Stimulated activated CD8-positive, alpha-beta memory T cell treated with anti-CD3 and anti-CD28 coated beads, Interleukin-15, amount 100 ng/mL, for 24 hours (primary cell): ENCODE measurements around the gene ANKRD33.

Experiments
- DNase-seq: peaks from one replicate; pipeline ENCODE4 v3.0.0-alpha.2; 2020; ENCODE audit warnings: low read depth

ANKRD33 gene

DNA sequence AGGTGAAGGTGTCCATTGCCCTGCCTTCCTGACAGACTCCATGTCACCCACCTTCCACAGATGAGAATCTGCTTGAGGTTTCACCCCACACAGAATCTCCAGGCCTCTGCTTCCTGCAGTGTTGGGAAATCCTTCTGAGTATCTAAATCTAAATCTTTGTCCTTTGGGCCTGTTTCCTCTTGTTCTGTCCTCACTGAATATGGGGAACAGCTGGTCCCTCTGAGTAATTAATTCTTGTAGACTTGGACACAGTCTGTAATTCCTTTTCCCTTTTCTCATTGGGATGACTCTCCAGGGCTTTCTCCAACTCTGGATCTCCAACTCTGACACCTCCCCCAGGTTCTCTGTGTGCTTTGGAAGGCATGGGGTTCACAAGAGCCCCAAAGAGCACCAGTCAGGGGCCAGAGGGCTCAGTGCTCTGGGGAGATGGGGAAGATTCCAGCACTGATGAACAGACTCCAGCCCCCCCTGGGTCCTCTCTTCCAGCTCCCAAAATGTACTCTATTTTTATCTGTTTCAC is 17.1 kb downstream of the ANKRD33 start:
- DNase-seq, result no peak

DNA sequence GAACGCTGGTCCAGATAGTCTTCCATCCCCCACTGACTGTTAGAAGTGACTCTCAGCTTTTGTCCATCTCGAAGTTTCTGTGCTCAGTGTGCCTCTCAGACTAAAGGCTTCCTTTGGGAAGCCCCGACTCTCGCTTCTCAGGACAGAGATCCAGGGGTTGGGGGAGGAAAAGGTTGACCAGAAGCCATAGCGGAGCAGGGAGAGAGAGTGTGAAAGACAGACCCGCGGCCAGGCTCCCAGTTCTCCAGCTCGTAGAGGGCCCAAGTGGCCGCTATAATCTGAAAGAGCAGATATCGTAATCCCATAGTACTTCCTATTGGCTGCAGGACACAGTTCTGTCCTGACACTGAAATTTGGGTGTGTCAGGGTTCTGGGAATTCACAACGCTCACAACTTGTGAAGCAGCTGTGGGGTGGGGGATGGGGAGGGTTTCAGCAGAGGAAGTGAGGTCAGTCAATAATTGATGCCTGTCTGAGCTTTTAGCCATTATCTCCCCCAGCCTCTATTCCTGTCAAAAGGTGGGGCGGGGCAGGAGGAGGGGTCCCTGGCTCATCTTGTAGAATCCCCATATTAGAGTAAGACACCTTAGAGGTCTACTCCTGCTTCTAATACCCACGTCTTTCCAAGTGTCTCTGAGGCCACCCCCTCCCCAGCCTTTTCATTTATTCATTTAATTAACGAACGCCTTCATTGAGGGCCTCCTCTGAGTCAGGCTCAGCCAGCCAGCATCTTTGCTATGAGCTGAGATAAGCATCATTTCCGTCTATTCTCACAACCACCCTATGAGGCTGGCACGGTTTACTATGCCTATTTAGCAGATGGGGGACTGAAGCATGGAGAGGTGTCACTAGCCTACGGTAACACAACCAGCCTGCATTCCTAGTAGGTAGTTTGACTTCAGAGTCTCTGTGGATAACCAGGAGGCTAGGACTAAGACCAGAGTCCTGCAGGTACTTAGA is 17.8 kb downstream of the ANKRD33 start:
- DNase-seq, result no peak

DNA sequence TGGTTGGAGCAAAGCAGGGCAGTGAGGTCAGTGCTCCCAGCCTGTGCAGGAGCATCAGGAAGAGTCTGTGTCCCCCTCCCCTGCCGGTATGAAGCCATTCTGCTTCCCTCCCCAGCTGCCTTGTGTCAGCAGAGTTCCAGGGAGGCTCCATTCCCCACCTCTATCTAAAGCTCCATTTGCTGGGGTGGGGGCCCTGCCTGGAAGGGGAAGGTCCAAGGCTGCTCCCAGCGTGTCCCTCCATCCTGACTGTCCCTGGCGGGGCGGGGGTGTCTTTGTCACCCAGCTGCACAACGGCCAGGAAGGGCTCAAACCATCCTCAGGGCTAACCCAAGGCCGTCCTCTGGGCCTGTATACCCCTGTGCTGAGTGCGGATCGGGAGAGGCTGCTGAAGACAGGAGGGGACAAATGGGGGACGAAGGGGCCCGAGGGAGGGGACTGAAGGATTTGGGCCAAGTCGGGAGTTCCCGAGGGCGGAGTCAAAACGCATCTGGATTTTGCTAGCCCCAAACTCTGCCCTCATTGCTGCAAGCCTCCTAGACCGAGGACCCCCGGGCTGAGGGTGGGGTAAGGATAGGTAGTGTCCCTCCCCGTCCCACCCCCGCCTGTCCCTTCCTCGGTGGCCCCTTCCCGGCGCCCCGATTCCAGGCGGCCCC is 18.7 kb downstream of the ANKRD33 start:
- DNase-seq, result no peak

DNA sequence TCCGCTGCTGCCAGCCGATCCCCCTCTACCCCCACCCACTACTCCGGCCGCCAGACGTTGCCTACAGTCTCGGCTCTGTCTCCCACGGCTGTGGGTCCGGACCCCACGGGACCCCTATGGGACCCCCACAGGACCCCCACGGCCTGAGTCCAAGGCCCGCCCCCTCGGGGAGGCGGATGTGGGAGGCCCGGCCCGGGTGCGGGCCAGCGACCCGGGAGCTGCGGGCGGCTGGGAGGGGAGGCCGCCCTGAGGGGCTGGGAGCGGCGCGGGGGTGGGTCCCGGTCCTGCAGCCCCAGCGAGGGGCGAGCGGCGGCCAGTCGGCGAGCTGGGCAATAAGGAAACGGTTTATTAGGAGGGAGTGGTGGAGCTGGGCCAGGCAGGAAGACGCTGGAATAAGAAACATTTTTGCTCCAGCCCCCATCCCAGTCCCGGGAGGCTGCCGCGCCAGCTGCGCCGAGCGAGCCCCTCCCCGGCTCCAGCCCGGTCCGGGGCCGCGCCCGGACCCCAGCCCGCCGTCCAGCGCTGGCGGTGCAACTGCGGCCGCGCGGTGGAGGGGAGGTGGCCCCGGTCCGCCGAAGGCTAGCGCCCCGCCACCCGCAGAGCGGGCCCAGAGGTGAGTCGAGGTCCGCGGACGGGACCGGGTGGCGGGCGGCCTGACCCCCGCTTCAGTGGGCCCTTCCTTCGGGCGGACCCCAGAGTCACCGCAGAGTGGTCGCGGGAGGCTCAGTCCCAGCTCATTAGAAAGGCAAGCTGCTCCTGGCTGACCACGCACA is 19.4 kb downstream of the ANKRD33 start, which contains the start of gene ACVRL1:
Gene ACVRL1 (plus strand): TSS at position 422 of the 773 bp plus-strand sequence. CDS start 4,971 bp downstream, outside the sequence.
- no peak for DNase-seq

DNA sequence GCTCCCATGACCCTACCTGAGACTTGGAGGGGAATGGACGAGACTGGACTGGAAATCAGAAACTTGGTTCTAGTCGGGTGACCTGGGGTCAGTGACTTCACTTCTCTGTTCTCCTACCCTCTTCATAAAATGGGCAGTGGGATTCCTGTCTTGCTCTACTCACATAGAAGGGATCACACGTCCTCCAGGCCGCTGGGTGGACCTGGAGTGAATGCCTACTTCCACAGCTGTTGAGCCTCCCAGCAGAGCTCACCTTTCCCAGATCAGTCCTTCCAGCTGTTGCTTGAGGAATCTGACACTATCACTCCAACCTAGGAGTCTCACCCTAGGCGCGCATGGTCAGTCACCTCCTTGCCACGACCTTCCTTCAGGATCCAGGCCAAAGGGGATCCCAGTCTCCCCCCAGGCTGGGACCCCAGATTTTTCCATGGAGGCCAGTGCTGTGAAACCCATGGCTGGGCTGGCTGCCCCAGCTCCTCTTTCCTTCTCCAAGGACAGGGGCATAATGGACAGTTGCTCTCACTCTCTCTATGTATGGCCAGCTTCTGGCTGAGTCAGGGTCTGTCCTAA is 20.0 kb downstream of the ANKRD33 start:
- DNase-seq, result no peak

DNA sequence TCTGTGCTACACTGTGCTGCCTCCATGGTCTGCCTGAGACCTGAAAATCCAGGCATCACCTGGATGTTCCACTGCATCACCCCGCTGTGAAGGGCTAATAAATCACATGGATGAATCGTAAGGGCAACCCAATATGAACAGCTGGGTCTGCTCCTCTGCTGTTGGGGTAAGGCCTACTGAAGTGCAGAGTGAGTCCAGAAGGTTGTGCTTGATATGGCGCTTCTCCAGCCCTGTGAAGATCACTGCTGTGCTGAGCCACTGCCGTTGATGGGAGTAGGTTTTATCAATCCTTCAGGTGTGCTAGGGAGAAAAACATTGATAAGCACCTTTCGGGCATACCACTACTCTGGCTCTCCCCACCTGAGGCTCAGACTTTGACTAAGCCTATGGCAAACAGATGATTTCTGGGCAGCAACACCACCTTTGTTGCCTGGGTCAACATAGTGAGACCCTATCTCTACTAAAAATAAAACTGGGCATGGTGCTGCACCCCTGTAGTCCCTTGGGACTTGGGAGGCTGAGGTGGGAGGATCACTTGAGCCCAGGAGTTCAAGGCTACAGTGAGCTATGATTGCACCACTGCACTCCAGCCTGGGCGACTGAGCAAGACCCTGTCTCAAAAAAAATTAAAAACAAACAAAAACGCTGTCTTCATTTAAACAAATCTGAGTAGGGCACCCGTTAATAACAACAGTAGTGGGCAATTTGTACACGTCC is 21.1 kb downstream of the ANKRD33 start:
- no peak for DNase-seq

DNA sequence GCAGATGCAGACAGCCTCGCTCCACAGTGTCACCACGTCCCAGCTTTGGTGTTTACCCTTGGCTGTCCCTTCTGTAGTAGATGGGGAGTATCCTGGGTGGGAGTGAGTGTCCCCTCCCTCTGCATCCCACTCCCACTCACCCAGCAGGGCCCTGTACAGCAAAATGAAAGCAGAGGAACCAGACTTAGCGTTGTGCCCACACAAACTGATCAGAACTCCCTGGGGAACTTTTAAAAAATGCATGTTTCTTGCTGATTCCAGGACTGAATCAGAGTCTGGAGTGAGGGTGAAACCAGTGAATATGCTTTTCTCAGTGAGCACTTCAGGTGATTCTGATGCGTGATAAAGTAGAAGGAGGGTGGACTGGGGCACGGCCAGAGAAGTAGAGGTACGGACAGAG is 22.3 kb downstream of the ANKRD33 start:
- DNase-seq, result no peak

DNA sequence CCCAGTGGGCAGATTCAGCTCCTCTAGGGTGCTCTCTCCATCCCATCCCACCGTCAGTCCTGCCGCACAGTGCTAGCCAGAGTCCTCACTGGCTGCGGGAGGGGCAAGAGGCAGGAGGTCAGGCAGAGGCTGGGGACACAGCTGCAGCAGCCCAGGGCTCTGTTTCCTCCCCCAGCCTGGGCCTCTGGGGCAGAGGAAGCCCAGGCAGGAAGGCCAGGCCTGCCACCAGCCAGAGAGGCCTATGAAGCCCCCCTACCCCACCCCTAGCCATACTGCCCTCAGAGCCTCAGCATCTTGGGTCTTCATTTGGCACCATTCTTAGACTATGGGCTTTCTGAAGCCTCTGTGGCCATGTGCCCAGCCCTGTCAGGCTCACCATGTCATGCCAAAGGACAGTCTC is 22.8 kb downstream of the ANKRD33 start:
- DNase-seq, result no peak

DNA sequence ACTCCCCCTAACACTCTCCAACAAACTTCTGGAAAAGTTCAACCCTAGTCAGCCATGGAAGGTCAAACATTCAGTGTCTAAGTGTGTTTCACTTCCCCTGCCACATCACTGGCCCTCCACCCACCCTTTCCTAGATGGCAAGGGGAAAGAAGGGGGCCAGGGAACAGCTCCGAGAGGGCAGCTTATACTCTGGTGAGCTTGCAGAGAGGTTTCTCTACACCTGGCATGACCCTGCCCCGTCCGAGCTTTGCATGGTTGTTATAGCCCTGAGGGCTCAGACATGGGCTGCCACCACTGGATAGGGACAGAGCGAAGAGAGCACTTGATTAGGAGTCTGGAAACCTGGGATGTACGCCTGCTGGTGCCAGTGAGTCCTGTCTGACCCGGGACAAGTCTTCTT is 23.4 kb downstream of the ANKRD33 start:
- no peak for DNase-seq

DNA sequence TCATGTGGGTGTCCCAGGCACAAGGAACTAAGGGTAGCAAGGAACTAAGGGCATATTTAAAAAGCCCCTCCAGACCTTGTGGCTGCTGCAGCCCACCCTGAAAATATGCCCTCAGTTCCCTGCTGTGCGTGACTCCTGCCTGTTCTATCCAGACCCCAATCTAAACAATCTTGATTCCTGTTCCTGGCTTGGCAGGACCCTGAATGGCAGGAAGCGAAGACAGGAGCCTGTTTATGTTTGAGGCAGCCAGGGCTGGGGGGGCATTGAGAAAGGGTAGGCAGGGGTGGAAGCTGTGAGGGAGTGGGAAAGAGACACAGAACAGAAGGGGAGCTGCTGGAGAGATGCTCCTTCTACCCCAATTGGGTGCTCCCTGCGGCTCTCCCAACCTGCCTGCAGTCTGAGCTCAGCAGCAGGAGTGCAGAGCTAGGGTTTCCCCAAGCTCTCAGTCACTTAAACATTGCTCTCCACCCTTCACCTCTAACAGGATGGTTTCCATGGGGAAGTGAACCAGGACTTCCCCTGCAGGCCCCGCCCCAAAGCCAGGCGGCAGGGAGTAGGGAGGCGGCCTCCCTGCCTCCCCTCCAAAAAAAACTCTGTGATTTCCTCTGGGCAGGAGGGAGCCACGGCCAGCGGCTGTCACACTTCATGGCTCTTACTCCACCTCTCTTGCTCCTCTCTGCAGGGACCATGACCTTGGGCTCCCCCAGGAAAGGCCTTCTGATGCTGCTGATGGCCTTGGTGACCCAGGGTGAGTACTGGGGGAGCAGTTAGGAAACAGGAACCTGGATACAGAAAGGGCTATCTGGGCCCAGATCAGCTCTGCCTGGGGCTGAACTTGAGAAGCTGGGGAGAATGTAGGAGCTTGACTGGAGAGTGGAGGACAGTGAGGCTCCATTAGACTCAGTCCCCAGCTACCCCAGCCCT is 24.1 kb downstream of the ANKRD33 start:
- DNase-seq, result no peak

DNA sequence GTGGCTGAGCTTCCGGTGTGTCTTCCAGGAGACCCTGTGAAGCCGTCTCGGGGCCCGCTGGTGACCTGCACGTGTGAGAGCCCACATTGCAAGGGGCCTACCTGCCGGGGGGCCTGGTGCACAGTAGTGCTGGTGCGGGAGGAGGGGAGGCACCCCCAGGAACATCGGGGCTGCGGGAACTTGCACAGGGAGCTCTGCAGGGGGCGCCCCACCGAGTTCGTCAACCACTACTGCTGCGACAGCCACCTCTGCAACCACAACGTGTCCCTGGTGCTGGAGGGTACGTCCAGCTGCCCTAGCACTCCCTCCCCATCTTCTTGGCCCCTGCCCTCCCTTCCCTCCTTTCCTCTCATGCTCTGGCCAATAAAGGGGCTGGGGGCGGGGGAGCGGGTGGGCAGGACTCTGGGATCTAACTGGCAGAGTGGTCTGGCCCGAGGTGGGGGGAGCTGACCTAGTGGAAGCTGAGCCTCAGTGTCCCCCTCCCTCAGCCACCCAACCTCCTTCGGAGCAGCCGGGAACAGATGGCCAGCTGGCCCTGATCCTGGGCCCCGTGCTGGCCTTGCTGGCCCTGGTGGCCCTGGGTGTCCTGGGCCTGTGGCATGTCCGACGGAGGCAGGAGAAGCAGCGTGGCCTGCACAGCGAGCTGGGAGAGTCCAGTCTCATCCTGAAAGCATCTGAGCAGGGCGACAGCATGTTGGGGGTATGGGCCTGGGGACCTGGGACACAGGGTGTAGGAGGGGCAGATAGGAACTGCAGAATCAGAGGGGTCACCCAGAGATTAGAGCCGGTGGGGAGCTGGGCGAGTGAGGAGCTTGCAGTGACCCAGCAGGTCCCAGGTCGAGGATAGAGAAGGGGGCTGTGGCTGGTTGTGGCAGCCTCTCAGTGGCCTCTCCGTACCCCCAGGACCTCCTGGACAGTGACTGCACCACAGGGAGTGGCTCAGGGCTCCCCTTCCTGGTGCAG is 25.4 kb downstream of the ANKRD33 start:
- DNase-seq, result no peak

DNA sequence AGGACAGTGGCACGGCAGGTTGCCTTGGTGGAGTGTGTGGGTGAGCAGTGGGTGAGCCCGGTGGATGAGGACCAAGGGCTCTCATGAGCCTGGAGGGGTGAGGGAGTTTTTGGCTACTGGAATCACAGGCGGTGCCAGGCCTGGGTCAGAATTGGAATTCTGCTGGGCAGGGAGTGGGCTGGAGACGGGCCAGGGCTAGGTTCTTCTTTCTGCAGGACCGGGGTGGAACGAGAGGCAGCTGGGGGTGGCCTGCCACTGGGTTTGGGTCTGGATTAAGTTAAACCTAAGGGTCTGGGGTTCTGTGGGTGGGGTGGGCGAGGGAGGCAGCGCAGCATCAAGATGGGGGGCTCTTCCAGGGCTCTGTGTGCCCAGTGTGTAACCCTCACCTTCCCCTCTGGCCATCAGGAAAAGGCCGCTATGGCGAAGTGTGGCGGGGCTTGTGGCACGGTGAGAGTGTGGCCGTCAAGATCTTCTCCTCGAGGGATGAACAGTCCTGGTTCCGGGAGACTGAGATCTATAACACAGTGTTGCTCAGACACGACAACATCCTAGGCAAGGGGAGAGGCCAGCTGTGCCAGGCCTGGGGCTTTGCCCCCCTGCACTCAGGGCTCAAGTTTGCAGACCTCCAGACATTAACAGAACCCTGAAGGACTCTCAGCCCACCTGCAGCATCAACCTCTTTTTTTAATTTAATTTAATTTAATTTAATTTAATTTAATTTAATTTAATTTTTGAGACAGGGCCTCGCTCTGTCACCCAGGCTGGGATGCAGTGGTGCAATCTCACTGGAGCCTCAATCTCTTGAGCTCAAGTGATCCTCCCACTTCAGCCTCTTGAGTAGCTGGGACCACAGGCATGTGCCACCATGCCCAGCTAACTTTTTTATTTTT is 26.4 kb downstream of the ANKRD33 start:
- DNase-seq, result no peak

DNA sequence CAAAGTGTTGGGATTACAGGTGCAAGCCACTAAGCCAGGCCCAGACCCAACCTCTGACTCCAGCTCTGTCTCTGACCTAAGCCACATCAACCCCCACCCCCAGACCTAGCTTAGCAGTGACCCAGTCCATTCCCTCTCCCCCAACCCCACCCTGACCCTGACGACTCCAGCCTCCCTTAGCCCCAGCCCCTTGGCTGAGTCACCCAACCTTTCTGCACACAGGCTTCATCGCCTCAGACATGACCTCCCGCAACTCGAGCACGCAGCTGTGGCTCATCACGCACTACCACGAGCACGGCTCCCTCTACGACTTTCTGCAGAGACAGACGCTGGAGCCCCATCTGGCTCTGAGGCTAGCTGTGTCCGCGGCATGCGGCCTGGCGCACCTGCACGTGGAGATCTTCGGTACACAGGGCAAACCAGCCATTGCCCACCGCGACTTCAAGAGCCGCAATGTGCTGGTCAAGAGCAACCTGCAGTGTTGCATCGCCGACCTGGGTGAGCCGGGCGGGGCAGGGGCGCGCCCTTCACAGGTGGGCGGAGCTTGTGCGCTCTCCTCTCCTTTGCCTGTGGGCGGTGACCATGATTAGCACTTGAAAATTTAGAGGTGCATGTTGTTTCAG is 27.2 kb downstream of the ANKRD33 start:
- DNase-seq, result no peak

DNA sequence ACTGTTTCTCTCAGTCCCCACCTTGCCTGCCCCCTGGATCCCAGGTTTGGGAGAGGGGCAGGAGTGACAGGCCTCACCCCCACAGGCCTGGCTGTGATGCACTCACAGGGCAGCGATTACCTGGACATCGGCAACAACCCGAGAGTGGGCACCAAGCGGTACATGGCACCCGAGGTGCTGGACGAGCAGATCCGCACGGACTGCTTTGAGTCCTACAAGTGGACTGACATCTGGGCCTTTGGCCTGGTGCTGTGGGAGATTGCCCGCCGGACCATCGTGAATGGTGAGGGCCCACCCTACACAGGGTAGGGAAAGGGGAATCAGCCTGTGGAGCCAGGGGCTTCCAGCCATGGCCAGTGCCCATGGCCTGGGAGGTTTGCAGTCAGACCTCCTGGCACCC is 28.0 kb downstream of the ANKRD33 start:
- no peak for DNase-seq

DNA sequence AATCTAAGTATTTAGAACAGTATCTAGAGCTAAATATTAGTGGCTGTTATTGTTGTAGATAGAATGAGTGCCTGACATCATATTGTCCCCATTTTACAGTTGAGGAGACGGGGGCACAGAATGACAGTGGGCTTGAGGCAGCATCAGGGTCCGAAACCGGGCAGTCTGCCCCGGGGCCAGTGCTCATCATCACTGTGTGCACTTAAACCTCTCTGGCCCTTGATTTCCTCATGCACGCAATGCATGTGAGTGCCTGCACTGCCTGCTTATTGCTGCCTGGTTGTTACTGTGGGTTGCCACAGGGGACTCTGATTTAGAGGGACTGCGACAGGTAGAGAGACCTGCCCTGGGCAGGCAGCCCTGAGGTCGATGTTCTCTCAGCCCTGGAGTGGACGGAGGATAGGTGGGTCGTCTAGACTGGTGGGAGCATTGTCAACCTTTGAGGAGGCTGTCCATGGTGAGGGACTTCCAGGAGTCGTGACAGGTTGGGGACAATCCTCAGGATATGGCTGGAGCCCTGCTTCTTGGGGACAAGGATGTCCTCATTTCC is 29.2 kb downstream of the ANKRD33 start:
- no peak for DNase-seq

DNA sequence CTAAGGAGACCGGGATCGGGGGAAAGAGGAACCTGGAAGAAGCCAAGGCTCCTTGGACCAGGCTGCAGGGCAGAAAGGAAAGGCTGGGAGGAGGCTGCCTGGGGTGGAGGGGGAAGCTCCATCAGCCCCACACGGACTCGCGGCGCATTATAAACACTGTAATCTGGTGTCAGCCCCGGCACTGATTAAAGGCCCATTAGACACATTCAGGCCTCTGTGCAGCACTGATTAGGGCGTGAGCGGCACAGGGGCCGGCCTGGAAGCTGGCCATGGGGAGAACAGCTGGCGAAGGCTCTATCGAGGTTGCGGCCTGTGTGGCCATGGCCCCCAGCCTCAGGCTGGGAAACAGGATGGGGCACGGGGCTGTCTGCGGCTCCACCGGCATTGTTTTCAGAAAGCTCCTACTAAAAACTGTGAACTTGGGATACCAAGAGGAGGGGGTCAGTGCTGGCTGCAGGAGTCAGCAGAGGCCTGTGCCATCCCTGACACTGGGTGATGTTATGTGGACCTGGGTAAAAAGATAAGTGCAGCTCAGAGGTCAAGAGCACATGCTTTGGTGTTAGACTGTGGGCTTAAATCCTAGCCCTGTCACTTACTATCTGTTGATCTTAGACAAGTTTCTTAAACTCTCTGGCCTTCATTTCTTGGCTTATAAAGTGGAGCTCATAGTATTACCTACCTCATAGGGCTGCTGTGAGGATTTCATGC is 30.0 kb downstream of the ANKRD33 start:
- DNase-seq, result no peak

DNA sequence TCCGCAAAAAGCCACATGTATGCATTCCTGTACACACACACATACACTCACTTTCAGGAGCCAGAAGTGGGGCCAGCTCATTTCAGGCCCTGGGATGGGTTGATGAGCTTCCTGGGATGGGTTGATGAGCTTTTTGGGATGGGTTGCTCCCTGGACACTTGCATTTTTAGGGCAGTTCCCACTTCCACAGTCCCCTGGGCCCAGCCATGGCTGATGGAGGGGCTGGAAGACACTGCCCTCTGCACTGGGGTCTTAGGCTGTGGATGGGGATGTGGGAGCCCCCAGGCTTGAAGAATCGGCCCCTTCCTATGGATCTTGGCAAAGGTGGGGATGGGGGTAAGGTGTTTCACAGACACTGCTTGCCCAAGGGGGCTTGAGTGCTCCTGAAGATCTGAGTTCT is 32.1 kb downstream of the ANKRD33 start:
- DNase-seq, result no peak
